ENCODE results near the gene CEP250.

GRCh38 chr20:35476288-35476687 lies 20.9 kb downstream of the CEP250 start:
- TF ChIP-seq CTCF (conservative IDR thresholded peaks at IDR 0.05 in 1 of 2, IDR thresholded peaks at IDR 0.05 in 1 of 2; ENCODE audit: extremely low read depth in 1 of 2, insufficient read depth in 1 of 2, low read depth in 1 of 2, low read length in 2 of 2) (no peak), EZH2 (IDR thresholded peaks at IDR 0.05; ENCODE audit: borderline replicate concordance, low read length) (no peak)

Measured in mammary epithelial cell (primary cell).